Ovary (tissue), 9 donors: ENCODE results near the gene DGCR8. TPM values are rescaled to one million over a fixed set of nuclear protein-coding genes. Genes with fewer than 3 reads are reported as not detected.

Experiments
- DNase-seq, 5 donors: peaks; one replicate each; pipeline ENCODE4 v3.0.0-alpha.2; 2019 to 2020
- H3K27ac ChIP-seq, 2 donors: fragments of 200-600 bp; one replicate each; pipeline versions ENCODE4 v1.5.1 to v1.8.0; 2019 to 2022
- H3K27me3 ChIP-seq: fragments of 200-600 bp; one replicate; pipeline ENCODE4 v1.8.0; 2022
- H3K36me3 ChIP-seq: fragments of 200-600 bp; sonication (generic); one replicate; pipeline ENCODE4 v1.5.1; 2019
- H3K4me1 ChIP-seq: one replicate; pipeline ENCODE4 v1.8.1; 2013; ENCODE audit warnings: mild to moderate bottlenecking, moderate library complexity; ENCODE audit not compliant: insufficient read depth
- H3K4me3 ChIP-seq: fragments of 200-600 bp; sonication (generic); one replicate; pipeline ENCODE4 v1.5.1; 2017
- H3K9me3 ChIP-seq, 2 donors: fragments of 200-600 bp in 1 of 2; sonication (generic) in 1 of 2; one replicate each; pipeline versions ENCODE4 v1.5.1 to v1.8.1; 2013 to 2019; ENCODE audit warnings: mild to moderate bottlenecking in 1 of 2, moderate library complexity in 1 of 2
- CTCF ChIP-seq, 3 donors: fragments of 450-650 bp in 2 of 3; fragments of 200-600 bp in 1 of 3; IDR thresholded peaks; one replicate each; pipeline versions ENCODE4 v1.5.1 to v1.8.0; 2016 to 2022; ENCODE audit warnings: antibody characterized with exemption in 3 of 3, mild to moderate bottlenecking in 1 of 3
- EP300 ChIP-seq: sonication (generic); formaldehyde crosslinking; IDR thresholded peaks from one replicate; pipeline ENCODE4 v1.6.1; 2017; ENCODE audit warnings: antibody characterized with exemption
- POLR2A ChIP-seq: fragments of 450-650 bp; IDR thresholded peaks from one replicate; pipeline ENCODE4 v1.6.1; 2017; ENCODE audit warnings: antibody characterized with exemption, mild to moderate bottlenecking, moderate library complexity
- WGBS, 3 donors: extraction: QIAGEN DNeasy Blood & Tissue Kit in 1 of 3; methylation state at CpG; one replicate each; pipeline versions ENCODE4 v1.1.5 to v1.1.7; 2013 to 2017; 5-methylcytosine and 5-hydroxymethylcytosine counted together
- intact Hi-C, 4 donors: fragments of 100-400 bp; cut with DNase I; formaldehyde crosslinking; loops; one replicate each; pipeline versions ENCODE4 v1.11.0 to v1.15.1; 2022 to 2023
- polyA plus RNA-seq, 2 donors: library from polyadenylated mRNA; stranded (reverse); fragments of 200-250 nt in 1 of 2; fragments of 350-450 nt in 1 of 2; fragmentation: Illumina TruSeq in 1 of 2; extraction: RNeasy Lipid Tissue Mini Kit (QIAGEN cat#74804) in 1 of 2; gene quantifications; one replicate each; pipeline ENCODE4 v1.2.3, GENCODE V29; 2013 to 2014
- total RNA-seq, 7 donors: library from RNA; depleted of rRNA in 2 of 7; stranded (reverse); fragments of >200 nt in 2 of 7; fragmentation: NEBNext Ultra II Directional in 3 of 7; extraction: Animal tissue kit (Norgen Biotek cat#: 25700) in 3 of 7; gene quantifications; one replicate each; pipeline versions ENCODE4 v1.1.0 to v1.2.4, GENCODE V29; 2016 to 2023
- donor health status: DM: no; HTN: no; CAD: no; lungs with moderate emphysema.
- donor health status: DM: no; HTN: no; CAD: no.
- donor health status: Bipolar disorder and iron deficiency.
- donor health status: DM: yes; HTN: yes; CAD: no.
- donor health status: DM: no; HTN: no; CAD: no.
- donor health status: DM: yes; HTN: yes; CAD: no.

Gene DGCR8
- total and polyA plus RNA-seq, 9 donors: 15.9 to 46.5 (median 37.6) TPM

GRCh38 chr22:20056696-20057386 is 23.2 kb upstream of the DGCR8 start:
- no peak overlapping the region for H3K27ac ChIP-seq
- no peak for TF ChIP-seq POLR2A
- TF ChIP-seq EP300: no peak
- TF ChIP-seq CTCF (IDR thresholded peaks at IDR 0.05): no peak
- intact Hi-C loops: no loop called here
- 89 to 97% (median 89%) methylated on average over 15 to 16 of the region's 16 CpGs for WGBS, 3 donors
- no peak for DNase-seq
- no peaks in the 10 kb centered on the region for H3K27me3 ChIP-seq
- H3K9me3 ChIP-seq: no peaks in the 10 kb centered on the region
- no peaks in the 10 kb centered on the region for H3K4me1 ChIP-seq
- no peaks in the 10 kb centered on the region for H3K36me3 ChIP-seq
- no peak overlapping the region for H3K4me3 ChIP-seq

DNA sequence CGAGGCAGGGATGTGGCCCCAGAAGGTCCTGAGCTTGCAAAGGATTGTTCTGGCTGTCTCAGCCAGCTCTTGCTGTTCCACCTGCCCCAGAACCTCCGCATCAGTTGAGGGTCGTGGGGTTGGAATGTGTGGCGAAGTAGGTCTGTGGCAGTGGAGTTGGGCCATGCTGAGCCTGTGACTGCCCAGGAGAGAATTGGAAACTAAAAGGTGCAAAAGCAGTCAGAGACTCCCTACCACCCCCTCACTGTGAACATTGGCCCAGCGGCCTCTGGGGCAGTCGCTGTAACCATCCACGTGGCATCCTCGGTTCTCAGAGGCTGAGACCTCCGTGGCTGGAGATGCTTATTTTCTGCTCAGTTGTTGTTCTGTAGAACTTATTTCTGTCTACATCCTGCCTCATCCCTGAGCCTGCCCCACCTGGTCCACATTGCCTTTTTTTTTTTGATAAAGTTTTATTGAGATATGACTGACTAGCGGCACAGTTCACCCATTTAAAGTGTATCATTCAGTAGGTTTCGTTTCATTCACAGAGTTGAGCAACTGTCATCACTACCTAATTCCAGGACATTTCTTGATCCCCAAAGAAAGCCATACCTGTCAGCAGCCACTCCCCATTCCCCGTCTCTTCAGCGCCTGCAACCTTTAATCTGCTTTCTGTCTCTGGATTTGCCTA is 22.3 kb upstream of the DGCR8 start:
- DNase-seq: no peak
- intact Hi-C loops: no loop called here
- Histone ChIP-seq H3K4me3 (no peak overlapping the region), H3K27ac (no peak overlapping the region), H3K36me3 (no peaks in the 10 kb centered on the region), H3K27me3 (no peaks in the 10 kb centered on the region), H3K9me3 (no peaks in the 10 kb centered on the region), H3K4me1 (no peaks in the 10 kb centered on the region)
- WGBS, 3 donors: 96 to 98% (median 97%) methylated on average over 13 of the region's 13 CpGs
- TF ChIP-seq CTCF (IDR thresholded peaks at IDR 0.05): no peak
- no peak for TF ChIP-seq EP300
- no peak for TF ChIP-seq POLR2A

DNA sequence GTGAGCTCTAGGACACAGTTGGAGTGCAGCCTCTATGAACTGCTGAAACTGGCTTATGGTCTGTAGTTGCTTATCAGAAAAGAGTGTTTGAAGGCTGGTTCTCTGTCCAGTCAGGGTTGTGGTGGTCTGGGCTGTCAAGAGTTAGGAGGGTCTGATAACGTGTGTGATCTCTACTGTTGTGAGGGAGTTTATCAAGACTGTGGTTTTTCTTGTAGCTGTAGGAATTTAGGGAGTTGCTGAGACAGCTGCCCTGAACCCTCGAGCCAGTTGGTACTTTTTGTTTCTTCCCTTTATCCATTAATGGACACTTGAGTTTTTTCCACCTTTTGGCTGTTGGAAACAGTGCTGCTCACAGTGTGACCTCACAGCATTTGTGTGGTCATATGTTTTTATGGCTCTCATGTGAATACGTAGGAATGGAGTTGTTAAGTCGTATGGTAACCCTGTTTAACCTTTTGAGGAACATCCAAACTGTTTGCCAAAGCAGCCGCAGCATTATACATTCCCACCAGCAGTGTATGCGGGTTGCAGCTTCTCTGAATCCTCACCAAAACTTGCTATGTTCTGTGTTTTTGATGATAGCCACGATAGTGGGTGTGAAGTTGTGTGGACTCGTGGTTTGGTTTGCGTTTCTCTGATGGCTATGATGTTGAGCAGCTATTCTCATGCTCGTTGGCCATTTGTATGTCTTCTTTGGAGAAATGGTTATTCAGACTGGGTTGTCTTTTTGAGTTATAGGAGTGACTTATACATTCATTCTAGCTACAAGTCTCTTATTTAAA is 20.9 kb upstream of the DGCR8 start:
- Histone ChIP-seq H3K4me3 (no peak overlapping the region), H3K27me3 (no peaks in the 10 kb centered on the region), H3K36me3 (no peaks in the 10 kb centered on the region), H3K9me3 (no peaks in the 10 kb centered on the region), H3K27ac (no peak overlapping the region), H3K4me1 (no peaks in the 10 kb centered on the region)
- DNase-seq: no peak
- intact Hi-C loops: no loop called here
- WGBS, 3 donors: 35 to 42% (median 35%) methylated on average over 10 of the region's 10 CpGs
- TF ChIP-seq EP300 (no peak), CTCF (IDR thresholded peaks at IDR 0.05) (no peak), POLR2A (no peak)

GRCh38 chr22:20060700-20061480 is 19.2 kb upstream of the DGCR8 start:
- 91 to 93% (median 92%) methylated on average over 10 of the region's 10 CpGs for WGBS, 3 donors
- Histone ChIP-seq H3K9me3 (no peaks in the 10 kb centered on the region), H3K36me3 (no peaks in the 10 kb centered on the region), H3K27me3 (no peaks in the 10 kb centered on the region), H3K4me1 (no peaks in the 10 kb centered on the region), H3K27ac (no peak overlapping the region), H3K4me3 (no peak overlapping the region)
- intact Hi-C loops: no loop called here
- TF ChIP-seq EP300 (no peak), CTCF (IDR thresholded peaks at IDR 0.05) (no peak)
- no peak for DNase-seq
